SU-DHL-6 (cell line): ENCODE measurements around the gene TMPO.

Experiments used
- H2AFZ ChIP-seq: fragments of 200-600 bp; sonication (generic); 2 replicates; pipeline ENCODE4 v1.6.1; 2014; ENCODE audit warnings: low read depth, mild to moderate bottlenecking, moderate library complexity, mixed read lengths, antibody characterized with exemption, low read length; ENCODE audit not compliant: severe bottlenecking
- H3F3A ChIP-seq: fragments of 200-600 bp; shearing (Covaris generic); 2 replicates; pipeline ENCODE4 v1.6.0; 2016; ENCODE audit warnings: antibody characterized with exemption, mild to moderate bottlenecking; ENCODE audit not compliant: insufficient read depth
- H3K27ac ChIP-seq: fragments of 200-600 bp; sonication (generic); 2 replicates; pipeline ENCODE4 v1.5.1; 2016; ENCODE audit warnings: low read depth, mild to moderate bottlenecking, low read length, moderate library complexity, mixed read lengths
- H3K27me3 ChIP-seq: fragments of 200-600 bp; sonication (generic), shearing (Covaris generic); 2 replicates; pipeline ENCODE4 v1.6.0; 2014; ENCODE audit warnings: mild to moderate bottlenecking, low read length
- H3K36me3 ChIP-seq: fragments of 200-600 bp; sonication (generic); 2 replicates; pipeline ENCODE4 v1.6.1; 2014; ENCODE audit warnings: mild to moderate bottlenecking, low read length, mixed read lengths
- H3K4me2 ChIP-seq: fragments of 300-600, 200-600 bp; shearing (Covaris generic), sonication (generic); 2 replicates; pipeline ENCODE4 v1.6.0; 2014; ENCODE audit warnings: low read length, low read depth, mild to moderate bottlenecking; ENCODE audit not compliant: poor library complexity, severe bottlenecking
- H3K4me3 ChIP-seq: fragments of 200-600 bp; sonication (generic); 2 replicates; pipeline ENCODE4 v1.5.1; 2014; ENCODE audit warnings: antibody characterized with exemption, low read length, mild to moderate bottlenecking, mixed read lengths; ENCODE audit not compliant: insufficient read depth, poor library complexity, severe bottlenecking
- H3K79me2 ChIP-seq: fragments of 200-600 bp; sonication (generic); 2 replicates; pipeline ENCODE4 v1.6.1; 2014; ENCODE audit warnings: mild to moderate bottlenecking, low read length, moderate library complexity; ENCODE audit not compliant: insufficient read depth
- H3K9ac ChIP-seq: fragments of 200-600 bp; sonication (generic); 2 replicates; pipeline ENCODE4 v1.7.0; 2014; ENCODE audit warnings: mild to moderate bottlenecking, low read length
- H3K9me2 ChIP-seq: fragments of 200-600 bp; sonication (generic); replicated peaks from 2 replicates; pipeline ENCODE4 v1.6.1; 2014; ENCODE audit warnings: low read length; ENCODE audit not compliant: insufficient read depth
- H3K9me3 ChIP-seq: fragments of 200-600 bp; sonication (generic); 2 replicates; pipeline ENCODE4 v1.6.1; 2014; ENCODE audit warnings: low read length, mixed read lengths; ENCODE audit not compliant: insufficient read depth
- H4K20me1 ChIP-seq: fragments of 200-600 bp; sonication (generic); 2 replicates; pipeline ENCODE4 v1.6.1; 2014; ENCODE audit warnings: low read depth, mild to moderate bottlenecking, antibody characterized with exemption, low read length, moderate library complexity, mixed read lengths
- CTCF ChIP-seq: fragments of 200-600 bp; sonication (generic); IDR thresholded peaks from one replicate; pipeline ENCODE4 v1.5.1; 2017; ENCODE audit warnings: antibody characterized with exemption, mild to moderate bottlenecking, low read length, moderate library complexity; ENCODE audit not compliant: insufficient read depth, poor library complexity, severe bottlenecking
- EZH2phosphoT487 ChIP-seq: fragments of 200-600 bp; sonication (generic), shearing (Covaris generic); conservative IDR thresholded peaks from 2 replicates; pipeline ENCODE4 v1.6.1; 2018; ENCODE audit warnings: mild to moderate bottlenecking, antibody characterized with exemption, low read length, moderate library complexity, mixed read lengths

The TMPO gene

GRCh38 chr12:98516111-98516873 lies 902 bp downstream of the TMPO start:
- Histone ChIP-seq H4K20me1 (peaks cover 7% of the 10 kb centered on the region), H3K4me3 (peak overlapping the region; percentile 92), H3K27ac (peak overlapping the region; percentile 98), H3K9me2 (no peaks in the 10 kb centered on the region), H3K9me3 (no peaks in the 10 kb centered on the region), H3K9ac (peak overlapping the region; percentile 100), H2AFZ (no peak overlapping the region), H3F3A (peaks cover 30% of the 10 kb centered on the region; the same call in 1 of the 2 replicates), H3K79me2 (peaks cover 69% of the 10 kb centered on the region), H3K4me2 (peak overlapping the region; percentile 100), H3K36me3 (peaks cover 18% of the 10 kb centered on the region), H3K27me3 (no peaks in the 10 kb centered on the region)
- peak; percentile 69 for TF ChIP-seq CTCF
- TF ChIP-seq EZH2phosphoT487: no peak

- Histone ChIP-seq H3K27ac (peak overlapping the region; percentile 98), H4K20me1 (peaks cover 24% of the 10 kb centered on the region), H3K4me3 (peak overlapping the region; percentile 92)
These were observed 4.0 kb downstream of the TMPO start for GRCh38 chr12:98519257-98519907.

GRCh38 chr12:98530068-98530467 lies 14.7 kb downstream of the TMPO start:
- H3K9ac ChIP-seq: no peak overlapping the region
- H4K20me1 ChIP-seq: peaks cover 62% of the 10 kb centered on the region
- no peak overlapping the region for H3K4me2 ChIP-seq
- TF ChIP-seq CTCF (no peak), EZH2phosphoT487 (no peak)
- H3K27me3 ChIP-seq: no peaks in the 10 kb centered on the region
- H3K79me2 ChIP-seq: peaks cover 94% of the 10 kb centered on the region
- peaks cover 86% of the 10 kb centered on the region for H3K36me3 ChIP-seq
- no peaks in the 10 kb centered on the region for H3K9me3 ChIP-seq
- no peak overlapping the region for H3K4me3 ChIP-seq
- H3K9me2 ChIP-seq: no peaks in the 10 kb centered on the region
- peaks cover 44% of the 10 kb centered on the region for H3F3A ChIP-seq
- H3K27ac ChIP-seq: no peak overlapping the region
- H2AFZ ChIP-seq: no peak overlapping the region

More at GRCh38 chr12:98519257-98519907, 4.0 kb downstream of the TMPO start:
- Histone ChIP-seq H3K27me3 (no peaks in the 10 kb centered on the region), H3K79me2 (peaks cover 97% of the 10 kb centered on the region), H3K9me3 (no peaks in the 10 kb centered on the region), H3F3A (peaks cover 32% of the 10 kb centered on the region; the same call in 1 of the 2 replicates), H3K9ac (peak overlapping the region; percentile 100), H3K36me3 (peaks cover 27% of the 10 kb centered on the region), H2AFZ (no peak overlapping the region), H3K4me2 (peak overlapping the region; percentile 100), H3K9me2 (no peaks in the 10 kb centered on the region)
- no peak for TF ChIP-seq EZH2phosphoT487
- no peak for TF ChIP-seq CTCF
